Ascending aorta (tissue), 2 donors: ENCODE results near the gene DGKD. TPM values are rescaled to one million over a fixed set of nuclear protein-coding genes. Genes with fewer than 3 reads are reported as not detected.

Source experiments
- DNase-seq, 2 donors: peaks; one replicate each; pipeline ENCODE4 v3.0.0-alpha.2; 2019; ENCODE audit warnings: low spot score in 2 of 2
- H3K27ac ChIP-seq, 2 donors: fragments of 200-600 bp; sonication (generic); one replicate each; pipeline ENCODE4 v1.5.1; 2016 to 2017; ENCODE audit warnings: mild to moderate bottlenecking in 1 of 2
- H3K27me3 ChIP-seq: fragments of 200-600 bp; sonication (generic); one replicate; pipeline ENCODE4 v1.5.1; 2017
- H3K36me3 ChIP-seq, 2 donors: fragments of 200-600 bp; sonication (generic); one replicate each; pipeline ENCODE4 v1.5.1; 2016
- H3K4me1 ChIP-seq, 2 donors: fragments of 200-600 bp; sonication (generic); one replicate each; pipeline ENCODE4 v1.5.1; 2016 to 2017; ENCODE audit warnings: mild to moderate bottlenecking in 1 of 2
- H3K4me3 ChIP-seq, 2 donors: fragments of 200-600 bp; sonication (generic); one replicate each; pipeline ENCODE4 v1.5.1; 2016 to 2017; ENCODE audit warnings: mild to moderate bottlenecking in 1 of 2
- H3K9me3 ChIP-seq, 2 donors: fragments of 200-600 bp; sonication (generic); one replicate each; pipeline ENCODE4 v1.5.1; 2016
- CTCF ChIP-seq, 3 experiments: fragments of 200-600 bp in 2 of 3; fragments of 450-650 bp in 1 of 3; sonication (generic) in 2 of 3; IDR thresholded peaks; one replicate each; pipeline ENCODE4 v1.5.1; 2016 to 2019; ENCODE audit warnings: antibody characterized with exemption in 3 of 3, mild to moderate bottlenecking in 1 of 3, moderate library complexity in 1 of 3
- intact Hi-C: fragments of 100-400 bp; cut with DNase I; formaldehyde crosslinking; loops from one replicate; pipeline ENCODE4 v1.15.1; 2023
- total RNA-seq: library from RNA; depleted of rRNA; stranded (reverse); fragments of >200 nt; gene quantifications from one replicate; pipeline ENCODE4 v1.1.0, GENCODE V29; 2016

The DGKD gene
- total RNA-seq, 1 donor from 2014 or later: 28.3 TPM

DNA sequence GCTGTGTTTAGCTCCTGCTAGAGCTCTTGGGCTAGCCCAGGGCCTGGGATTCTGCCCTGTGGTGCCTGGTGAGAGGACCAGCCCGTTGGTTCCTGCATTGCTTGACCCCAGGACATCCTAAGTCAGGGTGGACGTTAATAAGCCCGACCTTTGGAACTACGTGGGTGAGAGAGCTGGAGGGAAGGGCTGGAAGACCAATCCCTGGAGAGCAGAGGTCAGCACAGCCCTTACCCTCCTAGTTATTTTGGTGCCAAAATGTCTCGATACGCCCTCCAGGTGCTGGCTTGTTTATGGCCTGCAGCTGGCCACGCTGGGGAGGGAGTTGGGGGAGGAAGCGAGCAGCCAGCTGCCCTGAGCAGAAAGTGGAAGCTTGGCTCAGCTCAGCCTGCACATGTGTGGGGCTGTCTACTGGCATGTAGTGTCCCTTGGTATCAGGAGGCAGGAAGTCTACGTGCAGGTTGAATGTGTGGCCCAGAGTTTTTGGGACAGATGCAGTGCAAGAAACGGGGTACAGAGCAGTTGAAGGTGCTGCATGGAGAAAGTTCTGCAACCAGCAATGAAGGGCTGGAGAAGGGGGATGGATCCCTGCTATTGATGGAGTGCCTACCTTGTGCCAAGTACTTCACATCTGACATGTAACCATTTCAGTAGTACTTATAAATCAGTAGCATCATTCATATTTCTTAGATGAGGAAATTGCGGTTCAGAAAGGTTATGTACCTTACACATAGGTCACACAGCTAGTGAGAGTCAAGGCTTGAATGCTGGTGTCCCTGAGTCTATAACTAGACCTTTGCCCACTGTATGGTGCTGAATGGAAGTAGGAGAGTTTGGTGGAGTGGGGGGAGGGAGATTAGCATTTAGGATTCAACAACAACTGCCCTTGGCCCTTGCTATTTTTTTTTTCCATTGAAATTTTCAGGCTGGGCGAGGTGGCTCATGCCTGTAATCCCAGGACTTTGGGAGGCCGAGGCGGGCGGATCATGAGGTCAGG lies 5.0 kb upstream of the DGKD start:
- no peak overlapping the region for H3K4me3 ChIP-seq
- no peaks in the 10 kb centered on the region for H3K27me3 ChIP-seq
- DNase-seq: peak in 1 of 2 donors; percentile 67
- H3K9me3 ChIP-seq: no peaks in the 10 kb centered on the region
- intact Hi-C loops: no loop called here
- no peak overlapping the region for H3K27ac ChIP-seq
- TF ChIP-seq CTCF (IDR thresholded peaks at IDR 0.05): no peak
- H3K36me3 ChIP-seq: no peaks in the 10 kb centered on the region
- peaks cover 0 to 3% of the 10 kb centered on the region in 2 donors for H3K4me1 ChIP-seq

DNA sequence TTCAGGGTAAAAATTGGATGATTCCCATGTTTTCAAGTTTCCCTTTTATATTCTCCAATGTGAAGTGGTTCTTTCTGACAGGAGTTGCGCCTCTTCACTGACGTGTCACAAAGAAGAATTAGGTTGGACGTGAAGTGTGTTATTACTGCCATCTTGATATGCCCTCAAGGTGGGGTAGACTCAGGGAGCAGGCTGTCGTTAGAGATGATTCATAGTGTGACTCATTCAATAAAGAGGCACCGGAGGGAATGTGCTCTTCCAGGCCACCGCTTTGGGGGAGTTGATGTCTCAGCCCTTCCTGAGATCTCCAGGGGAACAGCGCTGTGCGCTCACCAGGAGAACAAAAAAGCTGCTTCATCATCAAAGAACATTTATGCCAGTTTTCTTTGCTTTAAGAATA lies 3.6 kb upstream of the DGKD start:
- no peak for TF ChIP-seq CTCF (IDR thresholded peaks at IDR 0.05)
- no peaks in the 10 kb centered on the region for H3K9me3 ChIP-seq
- peak in 1 of 2 donors; percentile 65 for DNase-seq
- H3K4me3 ChIP-seq: no peak overlapping the region
- no peaks in the 10 kb centered on the region for H3K36me3 ChIP-seq
- no peaks in the 10 kb centered on the region for H3K27me3 ChIP-seq
- peaks cover 0 to 3% of the 10 kb centered on the region in 2 donors for H3K4me1 ChIP-seq
- no peak overlapping the region for H3K27ac ChIP-seq
- intact Hi-C loops: loop anchor here (5.0 kb wide), 1 partner anchor 217 kb away; the partner anchor contains the start of gene USP40

- Histone ChIP-seq H3K4me3 (no peak overlapping the region), H3K4me1 (peaks cover 0 to 3% of the 10 kb centered on the region in 2 donors), H3K27me3 (no peaks in the 10 kb centered on the region), H3K36me3 (no peaks in the 10 kb centered on the region), H3K9me3 (no peaks in the 10 kb centered on the region), H3K27ac (no peak overlapping the region)
- TF ChIP-seq CTCF (IDR thresholded peaks at IDR 0.05): no peak
- peak in 1 of 2 donors; percentile 27 for DNase-seq
- intact Hi-C loops: loop anchor here (5.0 kb wide), 1 partner anchor 216 kb away; the partner anchor contains the start of gene USP40
These were observed 2.9 kb upstream of the DGKD start for GRCh38 chr2:233351423-233351822.

DNA sequence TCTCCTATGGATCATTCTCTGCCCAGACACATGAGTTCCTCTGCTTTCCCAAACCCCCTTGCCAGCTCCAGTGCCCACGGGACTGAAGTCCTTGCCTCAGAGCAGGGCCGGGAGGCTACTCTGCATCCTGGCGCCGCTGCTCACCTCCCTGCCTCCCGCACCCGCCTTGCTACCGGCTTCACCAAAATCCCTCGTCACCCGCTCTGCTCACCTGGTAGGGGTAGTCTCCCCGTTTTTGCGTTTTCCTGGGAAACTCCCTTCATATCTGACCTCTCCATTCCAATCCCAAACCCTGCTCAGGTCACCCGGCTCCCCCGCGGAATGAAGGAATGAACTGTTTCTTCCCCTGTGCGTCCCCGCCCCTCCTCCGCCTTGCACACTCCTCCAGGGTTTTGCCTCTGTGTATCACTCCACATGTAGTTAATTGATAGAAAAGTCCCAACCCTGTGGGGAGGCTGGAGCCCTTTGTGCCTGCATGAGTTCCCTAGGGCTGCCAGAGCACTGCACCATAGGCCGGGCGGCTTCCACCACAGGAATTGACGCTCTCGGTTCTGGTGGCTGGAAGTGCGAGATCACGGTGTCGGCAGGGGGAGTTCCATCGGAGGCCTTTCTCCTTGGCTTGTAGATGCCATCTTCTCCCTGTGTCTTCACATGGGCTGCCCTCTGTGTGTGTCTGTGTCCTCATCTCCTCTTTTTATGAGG lies 2.0 kb upstream of the DGKD start:
- Histone ChIP-seq H3K27me3 (no peaks in the 10 kb centered on the region), H3K4me3 (no peak overlapping the region), H3K27ac (no peak overlapping the region), H3K9me3 (no peaks in the 10 kb centered on the region), H3K36me3 (no peaks in the 10 kb centered on the region), H3K4me1 (peaks cover 0 to 7% of the 10 kb centered on the region in 2 donors)
- DNase-seq: peak in 1 of 2 donors; percentile 60
- no peak for TF ChIP-seq CTCF (IDR thresholded peaks at IDR 0.05)
- intact Hi-C loops: loop anchor here (5.0 kb wide), 1 partner anchor 215 kb away; the partner anchor contains the start of gene USP40

GRCh38 chr2:233353101-233353768 lies 1.1 kb upstream of the DGKD start:
- no peak for TF ChIP-seq CTCF (IDR thresholded peaks at IDR 0.05)
- DNase-seq: peak in 1 of 2 donors; percentile 65
- no peaks in the 10 kb centered on the region for H3K9me3 ChIP-seq
- H3K27ac ChIP-seq: no peak overlapping the region
- H3K27me3 ChIP-seq: no peaks in the 10 kb centered on the region
- intact Hi-C loops: loop anchor here (5.0 kb wide), 1 partner anchor 214 kb away; the partner anchor contains the start of gene USP40
- H3K4me1 ChIP-seq: peaks cover 0 to 10% of the 10 kb centered on the region in 2 donors
- no peaks in the 10 kb centered on the region for H3K36me3 ChIP-seq
- peak overlapping the region; percentile 77 to 78 for H3K4me3 ChIP-seq
